ENCODE results near the gene SBSN. TPM values are rescaled to one million over a fixed set of nuclear protein-coding genes. Genes with fewer than 3 reads are reported as not detected.

The SBSN gene
- total and polyA plus RNA-seq, 4 donors, result 0.08 to 0.39 (median 0.09) TPM; not detected in 1

GRCh38 chr19:35487656-35488182 lies 40.4 kb downstream of the SBSN start:
- no peak for ATAC-seq (ENCODE audit: insufficient read depth, low FRiP score)
- H3K36me3 ChIP-seq (ENCODE audit: control insufficient read depth in 4 of 4, insufficient read depth in 4 of 4, low read length in 4 of 4), result no peaks in the 10 kb centered on the region
- H3K4me3 ChIP-seq, result no peak overlapping the region
- H3K9ac ChIP-seq (ENCODE audit: insufficient read depth in 1 of 2, low read length in 2 of 2), result no peak overlapping the region
- H3K27ac ChIP-seq (ENCODE audit: low read depth in 1 of 2, low read length in 1 of 2), result no peak overlapping the region
- no peaks in the 10 kb centered on the region for H3K9me3 ChIP-seq (ENCODE audit: control insufficient read depth in 4 of 4, insufficient read depth in 3 of 4, low read length in 3 of 4)
- H3K4me1 ChIP-seq (ENCODE audit: control insufficient read depth in 5 of 5, insufficient read depth in 5 of 5, low read length in 5 of 5), result peaks cover 0 to 18% (median 0%) of the 10 kb centered on the region in 5 donors
- 89 to 95% methylated on average over 10 of the region's 10 CpGs for WGBS, 2 donors
- DNase-seq, result peak in 2 of 3 donors; percentile 29 to 58
- H3K27me3 ChIP-seq (ENCODE audit: control insufficient read depth in 3 of 3, insufficient read depth in 3 of 3, low read length in 2 of 3), result no peaks in the 10 kb centered on the region
- no peak for TF ChIP-seq CTCF (IDR thresholded peaks at IDR 0.05; ENCODE audit: control extremely low read depth, extremely low read depth)

- ATAC-seq (ENCODE audit: insufficient read depth, low FRiP score) (no peak), DNase-seq (no peak)
- no peaks in the 10 kb centered on the region for H3K9me3 ChIP-seq (ENCODE audit: control insufficient read depth in 4 of 4, insufficient read depth in 3 of 4, low read length in 3 of 4)
- TF ChIP-seq CTCF (IDR thresholded peaks at IDR 0.05; ENCODE audit: control extremely low read depth, extremely low read depth), result no peak
- no peaks in the 10 kb centered on the region for H3K36me3 ChIP-seq (ENCODE audit: control insufficient read depth in 4 of 4, insufficient read depth in 4 of 4, low read length in 4 of 4)
- no peak overlapping the region for H3K9ac ChIP-seq (ENCODE audit: insufficient read depth in 1 of 2, low read length in 2 of 2)
- 83 to 91% methylated on average over 3 of the region's 3 CpGs for WGBS, 2 donors
- no peak overlapping the region for H3K4me3 ChIP-seq
- H3K27ac ChIP-seq (ENCODE audit: low read depth in 1 of 2, low read length in 1 of 2), result no peak overlapping the region
- no peaks in the 10 kb centered on the region for H3K27me3 ChIP-seq (ENCODE audit: control insufficient read depth in 3 of 3, insufficient read depth in 3 of 3, low read length in 2 of 3)
- peaks cover 0 to 18% (median 0%) of the 10 kb centered on the region in 5 donors for H3K4me1 ChIP-seq (ENCODE audit: control insufficient read depth in 5 of 5, insufficient read depth in 5 of 5, low read length in 5 of 5)
Measured at GRCh38 chr19:35486268-35486708, 41.8 kb downstream of the SBSN start.

GRCh38 chr19:35484252-35485036 lies 43.7 kb downstream of the SBSN start:
- H3K27ac ChIP-seq (ENCODE audit: low read depth in 1 of 2, low read length in 1 of 2), result no peak overlapping the region
- ATAC-seq (ENCODE audit: insufficient read depth, low FRiP score), result no peak
- no peak overlapping the region for H3K4me3 ChIP-seq
- TF ChIP-seq CTCF (IDR thresholded peaks at IDR 0.05; ENCODE audit: control extremely low read depth, extremely low read depth), result no peak
- no peaks in the 10 kb centered on the region for H3K9me3 ChIP-seq (ENCODE audit: control insufficient read depth in 4 of 4, insufficient read depth in 3 of 4, low read length in 3 of 4)
- no peaks in the 10 kb centered on the region for H3K36me3 ChIP-seq (ENCODE audit: control insufficient read depth in 4 of 4, insufficient read depth in 4 of 4, low read length in 4 of 4)
- H3K4me1 ChIP-seq (ENCODE audit: control insufficient read depth in 5 of 5, insufficient read depth in 5 of 5, low read length in 5 of 5), result peaks cover 0 to 18% (median 0%) of the 10 kb centered on the region in 5 donors
- no peak for DNase-seq
- H3K9ac ChIP-seq (ENCODE audit: insufficient read depth in 1 of 2, low read length in 2 of 2), result no peak overlapping the region
- H3K27me3 ChIP-seq (ENCODE audit: control insufficient read depth in 3 of 3, insufficient read depth in 3 of 3, low read length in 2 of 3), result no peaks in the 10 kb centered on the region
- WGBS, 2 donors, result 64 to 74% methylated on average over 7 of the region's 7 CpGs

Measured in lung (tissue), 12 donors.